Aorta (tissue), 5 donors: ENCODE results near the gene PRKCB. TPM values are rescaled to one million over a fixed set of nuclear protein-coding genes. Genes with fewer than 3 reads are reported as not detected.
A peak's percentile ranks its signal among the peaks of the same experiment; 100 is the strongest.

Experiments used
- ATAC-seq: fragments of 200-7000 bp; cut with Tn5 transposase; one replicate; pipeline ENCODE4 v1.9.1; 2022; ENCODE audit warnings: moderate library complexity; ENCODE audit not compliant: low FRiP score
- DNase-seq, 2 donors: peaks; one replicate each; pipeline ENCODE4 v3.0.0-alpha.2; 2020
- H3K27ac ChIP-seq, 2 donors: one replicate each; pipeline ENCODE4 v1.5.1; 2013; ENCODE audit warnings: low read length in 2 of 2, mild to moderate bottlenecking in 2 of 2, moderate library complexity in 2 of 2, control low read depth in 1 of 2, inconsistent platforms in 1 of 2, low read depth in 1 of 2
- H3K27me3 ChIP-seq, 2 donors: one replicate each; pipeline ENCODE4 v1.6.1; 2013; ENCODE audit warnings: control low read depth in 1 of 2, low read length in 1 of 2, mild to moderate bottlenecking in 1 of 2, moderate library complexity in 1 of 2; ENCODE audit not compliant: insufficient read depth in 2 of 2, control insufficient read depth in 1 of 2
- H3K36me3 ChIP-seq, 2 donors: one replicate each; pipeline ENCODE4 v1.6.1; 2013; ENCODE audit warnings: control low read depth in 1 of 2, low read length in 1 of 2, mild to moderate bottlenecking in 1 of 2; ENCODE audit not compliant: insufficient read depth in 2 of 2, control insufficient read depth in 1 of 2
- H3K4me1 ChIP-seq, 2 donors: one replicate each; pipeline ENCODE4 v1.6.1; 2013; ENCODE audit warnings: low read length in 2 of 2, control low read depth in 1 of 2, mild to moderate bottlenecking in 1 of 2, moderate library complexity in 1 of 2; ENCODE audit not compliant: insufficient read depth in 2 of 2, control insufficient read depth in 1 of 2
- H3K4me3 ChIP-seq, 2 donors: one replicate each; pipeline ENCODE4 v1.5.1; 2013; ENCODE audit warnings: low read length in 2 of 2, control low read depth in 1 of 2, mild to moderate bottlenecking in 1 of 2
- H3K9me3 ChIP-seq: one replicate; pipeline ENCODE4 v1.6.1; 2013; ENCODE audit warnings: mild to moderate bottlenecking, low read length; ENCODE audit not compliant: control insufficient read depth
- WGBS, 2 donors: extraction: QIAGEN DNeasy Blood & Tissue Kit; methylation state at CpG; one replicate each; pipeline ENCODE4 v1.1.7; 2013; 5-methylcytosine and 5-hydroxymethylcytosine counted together
- intact Hi-C, 2 donors: fragments of 100-400 bp; cut with DNase I; formaldehyde crosslinking; loops; one replicate each; pipeline versions ENCODE4 v1.14.2 to v1.15.0; 2022
- polyA plus RNA-seq, 2 donors: library from polyadenylated mRNA; stranded (reverse); fragments of 200-250 nt; gene quantifications; one replicate each; pipeline ENCODE4 v1.2.3, GENCODE V29; 2013
- total RNA-seq, 2 donors: library from RNA; stranded (reverse); fragmentation: NEBNext Ultra II Directional; extraction: Animal tissue kit (Norgen Biotek cat#: 25700); gene quantifications; one replicate each; pipeline ENCODE4 v1.2.1, GENCODE V29; 2021
- donor health status: healthy with polysubstance abuse.
- donor health status: Bipolar disorder and iron deficiency.
- donor health status: DM: no; HTN: no; CAD: no.
- donor health status: DM: no; HTN: no; CAD: no.
- donor health status: DM: yes; HTN: yes; CAD: no.

The PRKCB gene
- total and polyA plus RNA-seq, 4 donors: 0.28 to 16.7 (median 5.4) TPM

DNA sequence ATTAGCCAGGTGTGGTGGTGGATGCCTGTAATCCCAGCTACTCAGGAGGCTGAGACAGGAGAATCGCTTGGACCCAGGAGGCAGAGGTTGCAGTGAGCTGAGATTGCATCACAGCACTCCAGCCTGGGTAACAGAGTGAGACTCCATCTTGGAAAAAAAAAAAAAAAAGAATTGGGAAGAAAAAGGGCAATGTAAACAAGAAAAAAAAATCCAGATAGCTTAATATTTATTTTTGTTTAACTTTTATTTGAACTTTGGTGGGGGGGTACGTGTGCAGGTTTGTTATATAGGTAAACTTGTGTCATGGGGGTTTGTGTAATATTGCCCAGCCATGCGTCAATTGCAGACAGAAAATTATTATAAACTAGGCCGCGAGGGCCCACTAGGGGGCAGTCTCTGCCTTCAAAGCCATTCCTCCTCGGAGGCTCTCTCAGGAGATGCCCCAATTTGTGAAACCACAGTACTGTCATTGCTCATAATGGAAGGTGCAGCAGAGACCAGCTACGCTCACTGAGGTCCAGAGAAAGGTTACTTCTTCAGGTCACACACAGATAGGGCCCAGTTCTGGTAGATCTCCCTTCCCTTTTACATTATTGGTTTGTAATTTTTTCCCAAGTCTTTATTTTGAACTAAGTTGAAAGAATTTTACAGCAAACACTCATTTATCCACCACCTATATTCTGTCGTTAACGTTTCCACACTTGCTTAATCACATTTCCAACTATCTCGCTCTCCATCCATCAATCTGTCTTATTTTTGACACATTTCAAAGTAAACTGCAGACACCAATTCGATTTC, 206.2 kb downstream of the PRKCB start:
- 30 to 32% methylated on average over 11 of the region's 11 CpGs for WGBS, 2 donors
- no peaks in the 10 kb centered on the region for H3K36me3 ChIP-seq
- DNase-seq: peak in 1 of 2 donors; percentile 59
- no peak overlapping the region for H3K4me3 ChIP-seq
- H3K27ac ChIP-seq: no peak overlapping the region
- H3K27me3 ChIP-seq: no peaks in the 10 kb centered on the region
- intact Hi-C loops: loop anchor here (5.0 kb wide), 1 partner anchor 465 kb away; no protein-coding TSS in a partner anchor
- H3K4me1 ChIP-seq: no peaks in the 10 kb centered on the region
- ATAC-seq: no peak
- no peaks in the 10 kb centered on the region for H3K9me3 ChIP-seq

GRCh38 chr16:24044467-24044866, 208.7 kb downstream of the PRKCB start:
- intact Hi-C loops: loop anchor here (5.0 kb wide), 1 partner anchor 463 kb away; no protein-coding TSS in a partner anchor
- no peaks in the 10 kb centered on the region for H3K4me1 ChIP-seq
- H3K9me3 ChIP-seq: no peaks in the 10 kb centered on the region
- no peak overlapping the region for H3K27ac ChIP-seq
- no peaks in the 10 kb centered on the region for H3K27me3 ChIP-seq
- H3K4me3 ChIP-seq: no peak overlapping the region
- 73 to 76% methylated on average over 2 of the region's 2 CpGs for WGBS, 2 donors
- DNase-seq: no peak
- no peaks in the 10 kb centered on the region for H3K36me3 ChIP-seq
- no peak for ATAC-seq

DNA sequence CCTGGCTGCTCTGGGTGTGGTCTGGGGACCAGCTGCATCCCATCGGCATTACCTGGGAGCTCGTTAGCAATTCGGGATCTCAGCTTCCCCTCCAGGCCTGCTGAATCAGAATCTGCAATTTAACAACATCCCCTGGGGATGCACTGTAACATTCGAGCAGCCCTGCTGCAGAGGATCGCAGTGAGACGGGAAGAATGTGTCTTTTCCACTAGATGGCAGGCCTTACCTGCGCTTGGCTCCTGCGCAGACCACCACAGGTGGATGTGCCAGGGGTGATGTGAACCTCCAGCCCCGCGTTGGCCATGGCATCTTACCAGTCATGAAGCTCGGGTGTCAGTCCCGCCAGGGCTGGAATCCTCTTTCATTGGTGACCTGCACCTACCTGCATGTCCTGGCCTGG, 209.9 kb downstream of the PRKCB start:
- WGBS, 2 donors: 15 to 16% methylated on average over 12 of the region's 12 CpGs
- H3K27me3 ChIP-seq: no peaks in the 10 kb centered on the region
- ATAC-seq (no peak), DNase-seq (no peak)
- H3K4me3 ChIP-seq: no peak overlapping the region
- H3K4me1 ChIP-seq: no peaks in the 10 kb centered on the region
- intact Hi-C loops: no loop called here
- H3K27ac ChIP-seq: no peak overlapping the region
- no peaks in the 10 kb centered on the region for H3K9me3 ChIP-seq
- no peaks in the 10 kb centered on the region for H3K36me3 ChIP-seq

- ATAC-seq (no peak), DNase-seq (no peak)
- Histone ChIP-seq H3K27me3 (no peaks in the 10 kb centered on the region), H3K9me3 (no peaks in the 10 kb centered on the region), H3K4me1 (no peaks in the 10 kb centered on the region), H3K36me3 (no peaks in the 10 kb centered on the region), H3K4me3 (no peak overlapping the region), H3K27ac (no peak overlapping the region)
- WGBS, 2 donors: 47 to 58% methylated on average over 3 to 4 of the region's 4 CpGs
- intact Hi-C loops: no loop called here
Observed at GRCh38 chr16:24046442-24046841, 210.7 kb downstream of the PRKCB start.

GRCh38 chr16:24049113-24049512, 213.3 kb downstream of the PRKCB start:
- 86 to 93% methylated on average over 5 of the region's 5 CpGs for WGBS, 2 donors
- no peak overlapping the region for H3K4me3 ChIP-seq
- no peaks in the 10 kb centered on the region for H3K4me1 ChIP-seq
- H3K27me3 ChIP-seq: no peaks in the 10 kb centered on the region
- no peak overlapping the region for H3K27ac ChIP-seq
- ATAC-seq: no peak
- no peak for DNase-seq
- no peaks in the 10 kb centered on the region for H3K36me3 ChIP-seq
- H3K9me3 ChIP-seq: peaks cover 3% of the 10 kb centered on the region
- intact Hi-C loops: no loop called here

- no peaks in the 10 kb centered on the region for H3K27me3 ChIP-seq
- DNase-seq (no peak), ATAC-seq (no peak)
- peaks cover 3% of the 10 kb centered on the region for H3K9me3 ChIP-seq
- H3K4me3 ChIP-seq: no peak overlapping the region
- intact Hi-C loops: no loop called here
- H3K36me3 ChIP-seq: no peaks in the 10 kb centered on the region
- no peak overlapping the region for H3K27ac ChIP-seq
- no peaks in the 10 kb centered on the region for H3K4me1 ChIP-seq
- 42 to 47% methylated on average over 5 of the region's 5 CpGs for WGBS, 2 donors
Observed at GRCh38 chr16:24051125-24051524, 215.3 kb downstream of the PRKCB start.

GRCh38 chr16:24052329-24053098, 216.7 kb downstream of the PRKCB start:
- Histone ChIP-seq H3K4me3 (no peak overlapping the region), H3K27me3 (no peaks in the 10 kb centered on the region), H3K27ac (no peak overlapping the region), H3K36me3 (no peaks in the 10 kb centered on the region), H3K9me3 (peaks cover 3% of the 10 kb centered on the region), H3K4me1 (no peaks in the 10 kb centered on the region)
- ATAC-seq (no peak), DNase-seq (no peak)
- WGBS, 2 donors: 54 to 61% methylated on average over 9 of the region's 9 CpGs
- intact Hi-C loops: no loop called here

DNA sequence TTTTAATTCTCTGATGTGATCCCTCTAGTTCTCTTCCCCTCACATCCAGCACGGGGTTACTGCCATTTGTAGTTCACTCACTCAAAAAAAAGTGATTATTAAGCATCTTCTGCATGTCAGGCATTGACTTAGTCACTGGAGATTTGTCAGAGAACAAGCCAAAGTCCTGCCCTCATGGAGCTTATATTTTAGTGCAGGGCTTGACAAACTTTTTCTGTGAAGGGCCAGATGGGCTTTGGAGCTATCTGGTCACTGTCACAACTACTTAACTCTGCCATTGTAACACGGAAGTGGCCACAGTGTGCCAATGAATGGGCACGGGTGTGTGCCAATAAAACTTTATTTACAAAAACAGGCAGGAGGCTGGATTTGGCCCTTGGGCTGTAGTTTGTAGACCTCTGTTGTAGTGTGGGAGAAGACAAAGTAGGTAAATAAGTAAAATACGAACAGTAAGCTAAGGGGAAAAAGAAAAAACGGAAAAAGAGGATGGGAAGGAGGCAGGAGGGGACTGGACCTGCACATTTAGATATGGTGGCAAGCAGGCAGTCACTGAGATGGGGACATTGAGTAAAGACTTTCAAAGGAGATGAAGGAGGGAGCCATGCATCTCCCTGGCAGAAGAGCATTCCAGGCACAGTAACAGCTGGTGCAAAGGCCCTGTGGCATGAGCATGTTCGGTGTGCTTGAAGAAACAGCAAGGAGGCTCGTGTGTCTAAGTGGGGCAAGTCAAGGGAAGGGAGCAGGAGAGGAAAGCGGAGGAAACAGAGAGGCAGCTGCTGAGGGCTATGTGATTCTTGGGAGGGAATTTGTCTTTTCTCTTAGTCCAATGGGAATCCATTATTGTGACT, 217.5 kb downstream of the PRKCB start:
- H3K9me3 ChIP-seq: peaks cover 3% of the 10 kb centered on the region
- no peaks in the 10 kb centered on the region for H3K4me1 ChIP-seq
- H3K4me3 ChIP-seq: no peak overlapping the region
- 78% methylated on average over 8 of the region's 8 CpGs for WGBS, 2 donors
- no peaks in the 10 kb centered on the region for H3K36me3 ChIP-seq
- DNase-seq (no peak), ATAC-seq (no peak)
- no peak overlapping the region for H3K27ac ChIP-seq
- no peaks in the 10 kb centered on the region for H3K27me3 ChIP-seq
- intact Hi-C loops: no loop called here
